DOHH2 (cell line): ENCODE measurements around the gene PTGDS.

ENCODE experiments used
- EZH2phosphoT487 ChIP-seq: fragments of 200-600 bp; sonication (generic); IDR thresholded peaks from 2 replicates; pipeline ENCODE4 v1.6.1; 2017; ENCODE audit warnings: borderline replicate concordance, mild to moderate bottlenecking, antibody characterized with exemption, low read length, moderate library complexity, mixed read lengths
- TF ChIP-seq, protein P1 (sequence below): fragments of 200-600 bp; sonication (generic); IDR thresholded peaks from one replicate; pipeline ENCODE4 v1.5.1; 2014; ENCODE audit warnings: antibody characterized with exemption, mild to moderate bottlenecking, low read depth, low read length; ENCODE audit not compliant: poor library complexity, severe bottlenecking

GRCh38 chr9:136960938-136961275 is 16.4 kb upstream of the PTGDS start:
- TF ChIP-seq, protein P1, sequence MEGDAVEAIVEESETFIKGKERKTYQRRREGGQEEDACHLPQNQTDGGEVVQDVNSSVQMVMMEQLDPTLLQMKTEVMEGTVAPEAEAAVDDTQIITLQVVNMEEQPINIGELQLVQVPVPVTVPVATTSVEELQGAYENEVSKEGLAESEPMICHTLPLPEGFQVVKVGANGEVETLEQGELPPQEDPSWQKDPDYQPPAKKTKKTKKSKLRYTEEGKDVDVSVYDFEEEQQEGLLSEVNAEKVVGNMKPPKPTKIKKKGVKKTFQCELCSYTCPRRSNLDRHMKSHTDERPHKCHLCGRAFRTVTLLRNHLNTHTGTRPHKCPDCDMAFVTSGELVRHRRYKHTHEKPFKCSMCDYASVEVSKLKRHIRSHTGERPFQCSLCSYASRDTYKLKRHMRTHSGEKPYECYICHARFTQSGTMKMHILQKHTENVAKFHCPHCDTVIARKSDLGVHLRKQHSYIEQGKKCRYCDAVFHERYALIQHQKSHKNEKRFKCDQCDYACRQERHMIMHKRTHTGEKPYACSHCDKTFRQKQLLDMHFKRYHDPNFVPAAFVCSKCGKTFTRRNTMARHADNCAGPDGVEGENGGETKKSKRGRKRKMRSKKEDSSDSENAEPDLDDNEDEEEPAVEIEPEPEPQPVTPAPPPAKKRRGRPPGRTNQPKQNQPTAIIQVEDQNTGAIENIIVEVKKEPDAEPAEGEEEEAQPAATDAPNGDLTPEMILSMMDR: no peak
- TF ChIP-seq EZH2phosphoT487: no peak
